Mesothelial cell of epicardium (in vitro differentiated cells): ENCODE measurements around the gene BSND. TPM values are rescaled to one million over a fixed set of nuclear protein-coding genes. Genes with fewer than 3 reads are reported as not detected.

Experiments
- DNase-seq, 2 experiments: peaks; one replicate each; pipeline ENCODE4 v3.0.0; 2021; ENCODE audit warnings: low spot score in 2 of 2; ENCODE audit not compliant: unreplicated experiment in 2 of 2
- H3K27ac Mint-ChIP-seq: 2 replicates; pipeline ENCODE4 v1.8.0; 2021; ENCODE audit warnings: mixed read lengths
- H3K27me3 Mint-ChIP-seq: 2 replicates; pipeline ENCODE4 v1.8.0; 2021; ENCODE audit warnings: low read depth, mixed read lengths
- H3K36me3 Mint-ChIP-seq: 2 replicates; pipeline ENCODE4 v1.8.0; 2021; ENCODE audit warnings: mixed read lengths
- H3K4me1 Mint-ChIP-seq: 2 replicates; pipeline ENCODE4 v1.8.0; 2021; ENCODE audit warnings: mixed read lengths
- H3K4me3 Mint-ChIP-seq: 2 replicates; pipeline ENCODE4 v1.8.0; 2021; ENCODE audit warnings: mild to moderate bottlenecking, moderate library complexity, mixed read lengths
- H3K9me3 Mint-ChIP-seq: 2 replicates; pipeline ENCODE4 v1.8.0; 2021; ENCODE audit warnings: mixed read lengths
- CTCF ChIP-seq: fragments of 200-600 bp; sonication (generic); IDR thresholded peaks from one replicate; pipeline ENCODE4 v1.5.0; 2021; ENCODE audit warnings: antibody characterized with exemption; ENCODE audit not compliant: unreplicated experiment
- total RNA-seq: library from RNA; stranded (reverse); gene quantifications from 3 replicates; pipeline ENCODE4 v1.2.1, GENCODE V29; 2021

Gene BSND
- total RNA-seq, 1 donor from 2014 or later = 0.09 TPM

GRCh38 chr1:54980528-54981241 is 18.0 kb upstream of the BSND start, which contains the start of gene TMEM61:
TMEM61 (plus strand) TSS chr1:54980628; CDS start chr1:54981066, 438 bp downstream.
- Mint-ChIP-seq H3K9me3 (no peaks in the 10 kb centered on the region), H3K36me3 (no peaks in the 10 kb centered on the region), H3K4me3 (peak within 1 kb of the TSS; percentile 62), H3K27me3 (peaks cover 43% of the 10 kb centered on the region), H3K27ac (no peak within 1 kb of the TSS), H3K4me1 (peaks cover 22% of the 10 kb centered on the region)
- DNase-seq = peak in 1 of 2 experiments; percentile 41
- TF ChIP-seq CTCF = no peak

GRCh38 chr1:54981466-54981865 is 17.3 kb upstream of the BSND start:
- Mint-ChIP-seq H3K36me3 (no peaks in the 10 kb centered on the region), H3K4me1 (peaks cover 17% of the 10 kb centered on the region), H3K9me3 (no peaks in the 10 kb centered on the region), H3K27ac (no peak overlapping the region), H3K4me3 (peak overlapping the region; percentile 62), H3K27me3 (peaks cover 43% of the 10 kb centered on the region)
- peak in 1 of 2 experiments; percentile 21 for DNase-seq
- no peak for TF ChIP-seq CTCF

- Mint-ChIP-seq H3K4me3 (no peak overlapping the region), H3K36me3 (no peaks in the 10 kb centered on the region), H3K4me1 (peaks cover 7% of the 10 kb centered on the region), H3K27ac (no peak overlapping the region), H3K27me3 (peaks cover 43% of the 10 kb centered on the region), H3K9me3 (no peaks in the 10 kb centered on the region)
- no peak for DNase-seq
- TF ChIP-seq CTCF = no peak
Measured at GRCh38 chr1:54982739-54983138, 16.0 kb upstream of the BSND start.

GRCh38 chr1:54984131-54984842 is 14.4 kb upstream of the BSND start:
- Mint-ChIP-seq H3K27me3 (peaks cover 35% of the 10 kb centered on the region), H3K9me3 (no peaks in the 10 kb centered on the region), H3K27ac (no peak overlapping the region), H3K4me3 (no peak overlapping the region), H3K4me1 (peaks cover 2% of the 10 kb centered on the region), H3K36me3 (no peaks in the 10 kb centered on the region)
- no peak for TF ChIP-seq CTCF
- no peak for DNase-seq

- no peak for DNase-seq
- H3K9me3 Mint-ChIP-seq = no peaks in the 10 kb centered on the region
- H3K36me3 Mint-ChIP-seq = no peaks in the 10 kb centered on the region
- peaks cover 25% of the 10 kb centered on the region for H3K27me3 Mint-ChIP-seq
- peaks cover 2% of the 10 kb centered on the region for H3K4me1 Mint-ChIP-seq
- no peak overlapping the region for H3K27ac Mint-ChIP-seq
- TF ChIP-seq CTCF = no peak
- no peak overlapping the region for H3K4me3 Mint-ChIP-seq
Measured at GRCh38 chr1:54985556-54985955, 13.2 kb upstream of the BSND start.
